ENCODE measurements around the gene IL4R. TPM values are rescaled to one million over a fixed set of nuclear protein-coding genes. Genes with fewer than 3 reads are reported as not detected.

The IL4R gene
- total RNA-seq, 2 donors from 2014 or later = 30.6 to 31.6 TPM

GRCh38 chr16:27364493-27365141, 50.8 kb downstream of the IL4R start:
- no peak for DNase-seq
- H3K4me3 Mint-ChIP-seq = no peak overlapping the region
- H3K4me1 Mint-ChIP-seq = peaks cover 8% of the 10 kb centered on the region
- H3K36me3 Mint-ChIP-seq (ENCODE audit: low read depth) = peaks cover 23% of the 10 kb centered on the region
- H3K27me3 Mint-ChIP-seq (ENCODE audit: insufficient read depth) = no peaks in the 10 kb centered on the region
- Histone ChIP-seq H3K9me3 (ENCODE audit: control insufficient read depth, low read length) (peaks cover under 1% of the 10 kb centered on the region), H3K4me1 (ENCODE audit: control insufficient read depth, insufficient read depth, low read length) (no peaks in the 10 kb centered on the region), H3K27ac (ENCODE audit: low read depth, low read length) (no peak overlapping the region), H3K9ac (ENCODE audit: extremely low read depth, low read length, poor library complexity, severe bottlenecking) (no peak overlapping the region), H3K36me3 (ENCODE audit: control insufficient read depth, insufficient read depth, low read length) (peaks cover 8% of the 10 kb centered on the region), H3K27me3 (ENCODE audit: control insufficient read depth, insufficient read depth, low read length, poor library complexity, severe bottlenecking) (no peaks in the 10 kb centered on the region), H3K4me3 (ENCODE audit: low read length) (no peak overlapping the region)
- 86 to 93% methylated on average over 2 to 6 of the region's 6 CpGs for WGBS, 2 experiments (ENCODE audit: insufficient coverage in 1 of 2, insufficient read length in 1 of 2)
- H3K27ac Mint-ChIP-seq = peak overlapping the region; percentile 55
- TF ChIP-seq, protein P1, sequence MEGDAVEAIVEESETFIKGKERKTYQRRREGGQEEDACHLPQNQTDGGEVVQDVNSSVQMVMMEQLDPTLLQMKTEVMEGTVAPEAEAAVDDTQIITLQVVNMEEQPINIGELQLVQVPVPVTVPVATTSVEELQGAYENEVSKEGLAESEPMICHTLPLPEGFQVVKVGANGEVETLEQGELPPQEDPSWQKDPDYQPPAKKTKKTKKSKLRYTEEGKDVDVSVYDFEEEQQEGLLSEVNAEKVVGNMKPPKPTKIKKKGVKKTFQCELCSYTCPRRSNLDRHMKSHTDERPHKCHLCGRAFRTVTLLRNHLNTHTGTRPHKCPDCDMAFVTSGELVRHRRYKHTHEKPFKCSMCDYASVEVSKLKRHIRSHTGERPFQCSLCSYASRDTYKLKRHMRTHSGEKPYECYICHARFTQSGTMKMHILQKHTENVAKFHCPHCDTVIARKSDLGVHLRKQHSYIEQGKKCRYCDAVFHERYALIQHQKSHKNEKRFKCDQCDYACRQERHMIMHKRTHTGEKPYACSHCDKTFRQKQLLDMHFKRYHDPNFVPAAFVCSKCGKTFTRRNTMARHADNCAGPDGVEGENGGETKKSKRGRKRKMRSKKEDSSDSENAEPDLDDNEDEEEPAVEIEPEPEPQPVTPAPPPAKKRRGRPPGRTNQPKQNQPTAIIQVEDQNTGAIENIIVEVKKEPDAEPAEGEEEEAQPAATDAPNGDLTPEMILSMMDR (conservative IDR thresholded peaks at IDR 0.05) = no peak
- no peaks in the 10 kb centered on the region for H3K9me3 Mint-ChIP-seq

- 86 to 90% methylated on average over 6 to 7 of the region's 7 CpGs for WGBS, 2 experiments (ENCODE audit: insufficient coverage in 1 of 2, insufficient read length in 1 of 2)
- peaks cover 8% of the 10 kb centered on the region for H3K4me1 Mint-ChIP-seq
- peaks cover 7% of the 10 kb centered on the region for H3K36me3 ChIP-seq (ENCODE audit: control insufficient read depth, insufficient read depth, low read length)
- H3K27ac ChIP-seq (ENCODE audit: low read depth, low read length) = no peak overlapping the region
- H3K4me3 ChIP-seq (ENCODE audit: low read length) = no peak overlapping the region
- DNase-seq = no peak
- H3K36me3 Mint-ChIP-seq (ENCODE audit: low read depth) = peaks cover 21% of the 10 kb centered on the region
- H3K9me3 Mint-ChIP-seq = no peaks in the 10 kb centered on the region
- H3K9me3 ChIP-seq (ENCODE audit: control insufficient read depth, low read length) = no peaks in the 10 kb centered on the region
- TF ChIP-seq, protein P1 (conservative IDR thresholded peaks at IDR 0.05) = no peak
- H3K4me1 ChIP-seq (ENCODE audit: control insufficient read depth, insufficient read depth, low read length) = no peaks in the 10 kb centered on the region
- H3K9ac ChIP-seq (ENCODE audit: extremely low read depth, low read length, poor library complexity, severe bottlenecking) = no peak overlapping the region
- no peaks in the 10 kb centered on the region for H3K27me3 Mint-ChIP-seq (ENCODE audit: insufficient read depth)
- H3K4me3 Mint-ChIP-seq = no peak overlapping the region
- no peaks in the 10 kb centered on the region for H3K27me3 ChIP-seq (ENCODE audit: control insufficient read depth, insufficient read depth, low read length, poor library complexity, severe bottlenecking)
- no peak overlapping the region for H3K27ac Mint-ChIP-seq
Measured at GRCh38 chr16:27365142-27366089, 51.6 kb downstream of the IL4R start.

GRCh38 chr16:27366687-27367460, 53.1 kb downstream of the IL4R start:
- H3K27me3 ChIP-seq (ENCODE audit: control insufficient read depth, insufficient read depth, low read length, poor library complexity, severe bottlenecking) = no peaks in the 10 kb centered on the region
- no peak overlapping the region for H3K27ac ChIP-seq (ENCODE audit: low read depth, low read length)
- H3K9ac ChIP-seq (ENCODE audit: extremely low read depth, low read length, poor library complexity, severe bottlenecking) = no peak overlapping the region
- TF ChIP-seq, protein P1 (conservative IDR thresholded peaks at IDR 0.05) = no peak
- H3K36me3 Mint-ChIP-seq (ENCODE audit: low read depth) = peaks cover 15% of the 10 kb centered on the region
- H3K36me3 ChIP-seq (ENCODE audit: control insufficient read depth, insufficient read depth, low read length) = peaks cover 7% of the 10 kb centered on the region
- no peak overlapping the region for H3K4me3 ChIP-seq (ENCODE audit: low read length)
- no peak for DNase-seq
- no peaks in the 10 kb centered on the region for H3K9me3 ChIP-seq (ENCODE audit: control insufficient read depth, low read length)
- no peak overlapping the region for H3K27ac Mint-ChIP-seq
- no peaks in the 10 kb centered on the region for H3K27me3 Mint-ChIP-seq (ENCODE audit: insufficient read depth)
- no peaks in the 10 kb centered on the region for H3K4me1 ChIP-seq (ENCODE audit: control insufficient read depth, insufficient read depth, low read length)
- WGBS, 2 experiments (ENCODE audit: insufficient coverage in 1 of 2, insufficient read length in 1 of 2) = 93 to 95% methylated on average over 10 to 14 of the region's 14 CpGs
- peaks cover 8% of the 10 kb centered on the region for H3K4me1 Mint-ChIP-seq
- H3K4me3 Mint-ChIP-seq = no peak overlapping the region
- no peaks in the 10 kb centered on the region for H3K9me3 Mint-ChIP-seq

All from endodermal cell (in vitro differentiated cells).